SK-N-SH treated with all-trans-retinoic acid at 6 μM for 48 hours (cell line): ENCODE data around the gene WBP1L.

Experiments used
- ATAC-seq: fragments of 200-7000 bp; cut with Tn5 transposase; 3 replicates; pipeline ENCODE4 v1.9.1; 2020; ENCODE audit warnings: mild to moderate bottlenecking, moderate library complexity
- ARNTL ChIP-seq: fragments of 450-650 bp; formaldehyde crosslinking; IDR thresholded peaks from 2 replicates; pipeline ENCODE4 v1.5.0; 2020; ENCODE audit warnings: low read depth, mild to moderate bottlenecking, moderate library complexity, borderline replicate concordance
- BACH2 ChIP-seq: fragments of 250-450 bp; sonication (Bioruptor Pico); IDR thresholded peaks from 2 replicates; pipeline ENCODE4 v1.9.0; 2021; ENCODE audit warnings: mild to moderate bottlenecking, borderline replicate concordance
- CREB5 ChIP-seq: fragments of 250-450 bp; sonication (Bioruptor Pico); IDR thresholded peaks from 2 replicates; pipeline ENCODE4 v1.5.1; 2020; ENCODE audit warnings: low read depth, mild to moderate bottlenecking, moderate library complexity
- CSDC2 ChIP-seq: fragments of 250-450 bp; sonication (Bioruptor Pico); IDR thresholded peaks from 2 replicates; pipeline ENCODE4 v1.5.0; 2020; ENCODE audit warnings: mild to moderate bottlenecking, moderate library complexity
- CSRNP3 ChIP-seq: fragments of 250-450 bp; sonication (Bioruptor Pico); IDR thresholded peaks from 2 replicates; pipeline ENCODE4 v1.5.1; 2021; ENCODE audit warnings: mild to moderate bottlenecking, moderate library complexity
- ESRRG ChIP-seq: fragments of 250-450 bp; sonication (Bioruptor Pico); IDR thresholded peaks from 2 replicates; pipeline ENCODE4 v1.6.1; 2021; ENCODE audit warnings: mild to moderate bottlenecking
- ISL1 ChIP-seq: fragments of 250-450 bp; sonication (Bioruptor Pico); IDR thresholded peaks from 2 replicates; pipeline ENCODE4 v2.1.2; 2022; ENCODE audit warnings: mild to moderate bottlenecking, moderate library complexity
- PPARA ChIP-seq: fragments of 250-450 bp; sonication (Bioruptor Pico); IDR thresholded peaks from 2 replicates; pipeline ENCODE4 v1.5.0; 2020; ENCODE audit warnings: mild to moderate bottlenecking, borderline replicate concordance
- TCF4 ChIP-seq: fragments of 250-450 bp; sonication (Bioruptor Pico); IDR thresholded peaks from 2 replicates; pipeline ENCODE4 v1.8.0; 2021; ENCODE audit warnings: mild to moderate bottlenecking, moderate library complexity, borderline replicate concordance
- TOX ChIP-seq: fragments of 250-450 bp; sonication (Bioruptor Pico); IDR thresholded peaks from 2 replicates; pipeline ENCODE4 v1.8.0; 2021; ENCODE audit warnings: mild to moderate bottlenecking, moderate library complexity, borderline replicate concordance
- ZC3H10 ChIP-seq: fragments of 250-450 bp; sonication (Bioruptor Pico); IDR thresholded peaks from 2 replicates; pipeline ENCODE4 v1.5.1; 2021; ENCODE audit warnings: mild to moderate bottlenecking, moderate library complexity
- ZFP3 ChIP-seq: fragments of 250-450 bp; sonication (Bioruptor Pico); IDR thresholded peaks from 2 replicates; pipeline ENCODE4 v1.5.0; 2020; ENCODE audit warnings: mild to moderate bottlenecking, moderate library complexity
- ZNF565 ChIP-seq: fragments of 450-650 bp; formaldehyde crosslinking; conservative IDR thresholded peaks from 2 replicates; pipeline ENCODE4 v1.5.0; 2020; ENCODE audit warnings: low read depth, mild to moderate bottlenecking, moderate library complexity
- ZNF70 ChIP-seq: fragments of 450-650 bp; formaldehyde crosslinking; IDR thresholded peaks from 2 replicates; pipeline ENCODE4 v1.5.0; 2020; ENCODE audit warnings: mild to moderate bottlenecking, moderate library complexity
- TF ChIP-seq, protein P1 (sequence below): fragments of 250-450 bp; sonication (Bioruptor Pico); IDR thresholded peaks from 2 replicates; pipeline ENCODE4 v1.5.0; 2020; ENCODE audit warnings: mild to moderate bottlenecking, moderate library complexity
- TF ChIP-seq, protein P2 (sequence below): fragments of 250-450 bp; sonication (Bioruptor Pico); IDR thresholded peaks from 2 replicates; pipeline ENCODE4 v1.8.0; 2021; ENCODE audit warnings: low read depth, mild to moderate bottlenecking, moderate library complexity, borderline replicate concordance

Gene WBP1L

GRCh38 chr10:102765336-102765735, 21.6 kb downstream of the WBP1L start:
- TF ChIP-seq, protein P1, sequence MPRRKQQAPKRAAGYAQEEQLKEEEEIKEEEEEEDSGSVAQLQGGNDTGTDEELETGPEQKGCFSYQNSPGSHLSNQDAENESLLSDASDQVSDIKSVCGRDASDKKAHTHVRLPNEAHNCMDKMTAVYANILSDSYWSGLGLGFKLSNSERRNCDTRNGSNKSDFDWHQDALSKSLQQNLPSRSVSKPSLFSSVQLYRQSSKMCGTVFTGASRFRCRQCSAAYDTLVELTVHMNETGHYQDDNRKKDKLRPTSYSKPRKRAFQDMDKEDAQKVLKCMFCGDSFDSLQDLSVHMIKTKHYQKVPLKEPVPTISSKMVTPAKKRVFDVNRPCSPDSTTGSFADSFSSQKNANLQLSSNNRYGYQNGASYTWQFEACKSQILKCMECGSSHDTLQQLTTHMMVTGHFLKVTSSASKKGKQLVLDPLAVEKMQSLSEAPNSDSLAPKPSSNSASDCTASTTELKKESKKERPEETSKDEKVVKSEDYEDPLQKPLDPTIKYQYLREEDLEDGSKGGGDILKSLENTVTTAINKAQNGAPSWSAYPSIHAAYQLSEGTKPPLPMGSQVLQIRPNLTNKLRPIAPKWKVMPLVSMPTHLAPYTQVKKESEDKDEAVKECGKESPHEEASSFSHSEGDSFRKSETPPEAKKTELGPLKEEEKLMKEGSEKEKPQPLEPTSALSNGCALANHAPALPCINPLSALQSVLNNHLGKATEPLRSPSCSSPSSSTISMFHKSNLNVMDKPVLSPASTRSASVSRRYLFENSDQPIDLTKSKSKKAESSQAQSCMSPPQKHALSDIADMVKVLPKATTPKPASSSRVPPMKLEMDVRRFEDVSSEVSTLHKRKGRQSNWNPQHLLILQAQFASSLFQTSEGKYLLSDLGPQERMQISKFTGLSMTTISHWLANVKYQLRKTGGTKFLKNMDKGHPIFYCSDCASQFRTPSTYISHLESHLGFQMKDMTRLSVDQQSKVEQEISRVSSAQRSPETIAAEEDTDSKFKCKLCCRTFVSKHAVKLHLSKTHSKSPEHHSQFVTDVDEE (CRISPR knock-in tag) = no peak
- TF ChIP-seq CREB5 (CRISPR knock-in tag) (no peak), ISL1 (CRISPR knock-in tag) (no peak), ZFP3 (CRISPR knock-in tag) (no peak), ARNTL (CRISPR knock-in tag) (no peak), ZC3H10 (no peak), TOX (CRISPR knock-in tag) (no peak)

DNA sequence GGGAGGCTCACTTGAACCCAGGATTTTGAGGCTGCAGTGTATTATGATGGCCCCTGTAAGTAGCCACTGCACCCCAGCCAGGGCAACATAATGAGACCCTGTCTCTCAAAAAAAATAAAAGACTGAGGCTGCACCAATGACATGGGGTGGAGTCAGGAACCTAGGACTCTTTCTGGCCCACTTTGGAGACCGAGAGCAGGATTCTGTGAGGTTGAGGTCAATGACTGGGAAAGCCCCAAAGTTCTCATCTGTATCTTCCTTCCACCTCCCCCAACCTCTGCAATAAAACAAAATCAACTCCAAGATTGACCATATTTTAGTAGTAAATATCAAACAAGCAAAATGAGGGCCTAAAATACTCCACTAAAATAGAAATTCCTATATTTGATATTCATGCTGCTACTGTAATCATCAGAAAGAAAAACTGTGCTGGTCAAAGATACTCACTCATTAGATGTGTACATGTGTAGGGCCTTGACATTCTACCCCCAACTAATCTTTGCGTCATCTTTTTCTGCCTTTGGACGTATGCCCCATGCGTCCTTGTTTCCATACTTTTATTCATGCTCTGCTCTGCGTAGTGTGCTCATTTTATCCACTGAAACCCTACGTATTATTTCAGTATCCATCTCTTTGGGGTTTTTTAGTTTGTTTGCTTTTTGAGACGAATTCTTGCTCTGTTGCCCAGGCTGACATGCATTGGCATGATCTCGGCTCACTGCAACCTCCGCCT, 23.8 kb downstream of the WBP1L start:
- no peak for ATAC-seq
- TF ChIP-seq CSRNP3 (CRISPR knock-in tag) (no peak), ARNTL (CRISPR knock-in tag) (no peak), ZNF565 (CRISPR knock-in tag) (no peak), TOX (CRISPR knock-in tag) (no peak), ESRRG (no peak), TCF4 (CRISPR knock-in tag) (no peak), ZNF70 (CRISPR knock-in tag) (no peak), CSDC2 (CRISPR knock-in tag) (no peak), CREB5 (CRISPR knock-in tag) (no peak), ZFP3 (CRISPR knock-in tag) (no peak), BACH2 (no peak), PPARA (no peak), ZC3H10 (no peak)
- TF ChIP-seq, protein P1 (CRISPR knock-in tag) = no peak
- TF ChIP-seq, protein P2, sequence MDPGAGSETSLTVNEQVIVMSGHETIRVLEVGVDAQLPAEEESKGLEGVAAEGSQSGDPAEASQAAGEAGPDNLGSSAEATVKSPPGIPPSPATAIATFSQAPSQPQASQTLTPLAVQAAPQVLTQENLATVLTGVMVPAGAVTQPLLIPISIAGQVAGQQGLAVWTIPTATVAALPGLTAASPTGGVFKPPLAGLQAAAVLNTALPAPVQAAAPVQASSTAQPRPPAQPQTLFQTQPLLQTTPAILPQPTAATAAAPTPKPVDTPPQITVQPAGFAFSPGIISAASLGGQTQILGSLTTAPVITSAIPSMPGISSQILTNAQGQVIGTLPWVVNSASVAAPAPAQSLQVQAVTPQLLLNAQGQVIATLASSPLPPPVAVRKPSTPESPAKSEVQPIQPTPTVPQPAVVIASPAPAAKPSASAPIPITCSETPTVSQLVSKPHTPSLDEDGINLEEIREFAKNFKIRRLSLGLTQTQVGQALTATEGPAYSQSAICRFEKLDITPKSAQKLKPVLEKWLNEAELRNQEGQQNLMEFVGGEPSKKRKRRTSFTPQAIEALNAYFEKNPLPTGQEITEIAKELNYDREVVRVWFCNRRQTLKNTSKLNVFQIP = no peak
- TF ChIP-seq, all 23 proteins: peak for 0

More at GRCh38 chr10:102765336-102765735, 21.6 kb downstream of the WBP1L start:
- ATAC-seq = no peak
